Measurements from ENCODE around the gene HYAL2. TPM values are rescaled to one million over a fixed set of nuclear protein-coding genes. Genes with fewer than 3 reads are reported as not detected.
A peak's percentile ranks its signal among the peaks of the same experiment; 100 is the strongest.

The HYAL2 gene
- total RNA-seq, 1 donor from 2014 or later, result 48.4 TPM

DNA sequence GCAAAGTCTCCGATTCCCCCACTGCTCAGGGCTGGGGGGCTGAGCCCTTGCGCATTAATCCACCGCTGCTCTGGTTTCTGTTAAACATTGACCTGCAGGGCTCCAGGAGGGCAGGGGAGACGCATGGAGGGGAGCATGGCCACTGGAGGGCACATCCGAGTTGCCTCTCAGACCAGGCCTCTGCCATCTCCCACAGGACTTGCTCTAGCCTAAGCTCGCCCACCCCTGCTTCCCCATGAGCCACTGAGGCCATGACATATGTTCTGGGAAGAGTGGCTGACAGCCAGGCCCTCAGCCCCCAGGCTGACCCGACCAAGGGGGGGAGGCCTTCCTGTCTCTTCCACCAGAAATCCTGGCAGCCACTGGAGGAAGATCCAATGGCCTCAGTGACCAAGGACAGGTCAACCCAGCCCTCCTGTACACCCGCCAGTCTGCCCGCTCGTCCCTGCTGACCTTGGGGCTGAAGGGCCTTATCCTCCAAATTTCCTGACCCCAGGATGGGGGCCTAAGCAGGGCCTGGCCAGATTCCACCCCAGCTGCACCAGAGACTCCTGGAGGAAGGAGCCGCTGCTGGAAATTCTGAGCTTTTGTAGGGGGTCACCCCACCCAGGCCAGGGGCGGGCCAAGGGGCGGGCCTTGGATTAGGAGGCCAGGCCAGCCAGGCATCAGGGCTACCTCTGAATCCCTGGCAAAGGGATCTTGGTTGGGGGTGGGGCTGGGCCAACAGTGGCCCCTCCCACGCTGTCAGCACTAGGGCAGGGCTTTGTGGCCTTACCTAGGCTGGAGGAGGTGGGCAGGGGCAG is 19.3 kb downstream of the HYAL2 start, which contains the start of gene HYAL1:
HYAL1 (minus strand) TSS at position 562 of the 803 bp plus-strand sequence. CDS start 618 bp downstream, outside the sequence.
- Mint-ChIP-seq H3K4me1 (ENCODE audit: low read depth, unreplicated experiment) (peaks cover 8% of the 10 kb centered on the region), H3K27me3 (ENCODE audit: unreplicated experiment) (peaks cover 16% of the 10 kb centered on the region), H3K9me3 (ENCODE audit: unreplicated experiment) (peaks cover 6% of the 10 kb centered on the region), H3K4me3 (ENCODE audit: unreplicated experiment) (no peak within 1 kb of the TSS), H3K27ac (ENCODE audit: unreplicated experiment) (no peak within 1 kb of the TSS), H3K36me3 (ENCODE audit: unreplicated experiment) (no peaks in the 10 kb centered on the region)
- DNase-seq, result no peak
- TF ChIP-seq, protein P1, sequence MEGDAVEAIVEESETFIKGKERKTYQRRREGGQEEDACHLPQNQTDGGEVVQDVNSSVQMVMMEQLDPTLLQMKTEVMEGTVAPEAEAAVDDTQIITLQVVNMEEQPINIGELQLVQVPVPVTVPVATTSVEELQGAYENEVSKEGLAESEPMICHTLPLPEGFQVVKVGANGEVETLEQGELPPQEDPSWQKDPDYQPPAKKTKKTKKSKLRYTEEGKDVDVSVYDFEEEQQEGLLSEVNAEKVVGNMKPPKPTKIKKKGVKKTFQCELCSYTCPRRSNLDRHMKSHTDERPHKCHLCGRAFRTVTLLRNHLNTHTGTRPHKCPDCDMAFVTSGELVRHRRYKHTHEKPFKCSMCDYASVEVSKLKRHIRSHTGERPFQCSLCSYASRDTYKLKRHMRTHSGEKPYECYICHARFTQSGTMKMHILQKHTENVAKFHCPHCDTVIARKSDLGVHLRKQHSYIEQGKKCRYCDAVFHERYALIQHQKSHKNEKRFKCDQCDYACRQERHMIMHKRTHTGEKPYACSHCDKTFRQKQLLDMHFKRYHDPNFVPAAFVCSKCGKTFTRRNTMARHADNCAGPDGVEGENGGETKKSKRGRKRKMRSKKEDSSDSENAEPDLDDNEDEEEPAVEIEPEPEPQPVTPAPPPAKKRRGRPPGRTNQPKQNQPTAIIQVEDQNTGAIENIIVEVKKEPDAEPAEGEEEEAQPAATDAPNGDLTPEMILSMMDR (IDR thresholded peaks at IDR 0.05; ENCODE audit: partially characterized antibody, unreplicated experiment), result no peak

DNA sequence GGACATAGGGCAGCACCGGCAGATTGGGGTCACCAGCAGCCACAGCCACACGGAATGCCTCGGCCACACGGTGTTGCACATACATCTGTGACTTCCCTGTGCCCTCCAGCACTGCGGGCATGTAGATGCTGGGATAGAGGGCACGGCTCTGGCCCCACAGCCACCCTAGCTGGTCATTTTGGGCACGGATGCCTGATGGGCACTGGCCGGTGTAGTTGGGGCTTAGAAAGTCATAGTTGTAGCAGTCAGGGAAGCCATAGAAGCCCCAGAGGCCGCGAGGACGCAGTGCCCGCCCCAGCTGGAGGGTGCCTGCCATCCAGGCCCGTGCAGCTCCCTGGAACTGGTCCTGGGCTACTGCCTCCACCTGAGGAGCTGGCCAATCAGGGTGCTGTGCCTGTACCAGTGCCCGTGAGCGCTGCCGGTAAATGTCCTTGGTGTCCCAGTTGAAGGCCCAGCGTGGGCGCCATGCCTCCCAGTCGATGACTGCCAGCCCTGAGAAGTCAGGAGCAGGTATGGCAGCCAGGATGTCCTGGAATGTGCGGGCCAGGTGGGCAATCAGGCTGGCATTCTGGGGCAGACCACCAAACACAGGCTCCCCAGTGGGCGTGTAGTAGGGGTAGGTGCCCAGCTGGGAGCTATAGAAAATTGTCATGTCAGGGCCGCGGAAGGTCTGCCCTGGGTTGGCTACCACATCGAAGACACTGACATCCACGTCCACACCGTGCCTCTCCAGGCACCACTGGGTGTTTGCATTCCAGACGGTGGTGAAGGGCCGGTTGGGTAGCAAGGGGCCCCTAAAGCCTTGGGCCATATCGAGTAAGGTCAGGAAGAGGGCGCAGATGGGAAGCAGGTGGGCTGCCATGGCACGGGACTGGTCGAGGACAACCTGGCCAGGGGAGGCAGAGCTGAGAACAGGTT is 20.2 kb downstream of the HYAL2 start:
- Mint-ChIP-seq H3K27ac (ENCODE audit: unreplicated experiment) (no peak overlapping the region), H3K4me1 (ENCODE audit: low read depth, unreplicated experiment) (peaks cover 8% of the 10 kb centered on the region), H3K27me3 (ENCODE audit: unreplicated experiment) (peaks cover 16% of the 10 kb centered on the region), H3K4me3 (ENCODE audit: unreplicated experiment) (no peak overlapping the region), H3K9me3 (ENCODE audit: unreplicated experiment) (peaks cover 6% of the 10 kb centered on the region), H3K36me3 (ENCODE audit: unreplicated experiment) (no peaks in the 10 kb centered on the region)
- DNase-seq, result no peak
- TF ChIP-seq, protein P1 (IDR thresholded peaks at IDR 0.05; ENCODE audit: partially characterized antibody, unreplicated experiment), result no peak

DNA sequence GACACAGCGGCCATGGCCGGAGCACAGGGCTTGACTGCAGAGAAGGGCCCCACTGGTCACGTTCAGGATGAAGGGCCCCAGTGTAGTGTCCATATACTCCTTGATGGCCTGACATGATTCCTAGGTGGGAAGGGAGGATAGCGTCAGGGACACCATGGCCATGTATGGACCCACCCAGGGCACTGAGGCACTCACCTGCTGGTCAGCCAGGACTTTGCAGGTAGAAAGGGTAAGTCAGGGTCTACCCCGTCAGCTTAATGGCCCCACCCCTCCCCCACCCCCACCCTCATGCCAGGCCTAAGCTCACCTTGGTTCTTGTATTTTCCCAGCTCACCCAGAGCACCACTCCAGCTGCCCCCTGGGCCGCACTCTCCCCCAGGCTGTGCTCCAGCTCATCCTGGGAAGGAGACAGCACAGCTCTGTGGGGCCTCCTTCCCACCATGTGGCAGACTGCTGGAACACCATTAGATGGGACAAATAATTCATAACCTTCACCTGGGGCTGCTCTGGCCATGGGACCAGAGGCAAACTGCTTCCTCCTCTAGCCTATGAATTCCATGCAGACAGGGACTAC is 21.8 kb downstream of the HYAL2 start:
- H3K27ac Mint-ChIP-seq (ENCODE audit: unreplicated experiment), result peak overlapping the region; percentile 91
- TF ChIP-seq, protein P1 (IDR thresholded peaks at IDR 0.05; ENCODE audit: partially characterized antibody, unreplicated experiment), result no peak

DNA sequence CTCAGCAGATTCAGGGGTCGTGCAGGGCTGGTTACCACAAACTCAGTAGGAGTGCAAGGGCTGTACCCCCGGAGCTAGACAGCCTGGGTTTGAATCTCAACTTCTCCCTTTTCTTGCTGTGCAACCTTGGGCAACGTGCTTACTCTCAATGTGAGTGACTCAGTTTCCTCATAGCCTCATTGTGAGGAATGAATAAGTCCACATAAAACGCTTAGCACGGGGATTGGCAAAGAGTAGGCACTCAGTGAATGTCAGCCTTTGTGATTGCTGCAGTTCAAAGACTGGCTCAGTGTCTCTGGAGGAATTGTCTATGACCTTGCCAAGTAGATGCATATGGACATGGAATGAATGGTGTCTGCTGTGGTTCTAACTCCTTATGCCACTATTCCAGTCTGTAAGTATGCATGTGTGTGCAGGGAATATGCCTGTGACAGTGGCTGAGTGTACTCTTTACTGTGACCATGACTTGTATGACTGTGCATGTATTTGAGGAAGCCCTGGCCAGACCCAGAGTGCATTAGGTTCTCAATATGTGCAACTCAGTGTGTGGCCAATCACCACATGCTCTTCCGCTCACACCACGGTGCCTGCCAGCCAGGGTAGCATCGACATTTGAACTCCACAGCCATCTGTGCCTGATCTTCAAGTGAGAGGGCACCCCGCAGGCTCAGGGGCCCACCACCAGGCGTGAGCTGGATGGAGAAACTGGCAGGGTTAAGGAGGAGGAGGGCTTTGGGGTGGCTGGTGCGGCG is 22.4 kb downstream of the HYAL2 start:
- H3K36me3 Mint-ChIP-seq (ENCODE audit: unreplicated experiment), result no peaks in the 10 kb centered on the region
- DNase-seq, result no peak
- peak overlapping the region; percentile 93 for H3K4me3 Mint-ChIP-seq (ENCODE audit: unreplicated experiment)
- H3K27ac Mint-ChIP-seq (ENCODE audit: unreplicated experiment), result peak overlapping the region; percentile 91
- H3K9me3 Mint-ChIP-seq (ENCODE audit: unreplicated experiment), result peaks cover 6% of the 10 kb centered on the region
- H3K4me1 Mint-ChIP-seq (ENCODE audit: low read depth, unreplicated experiment), result peaks cover 8% of the 10 kb centered on the region
- peaks cover 16% of the 10 kb centered on the region for H3K27me3 Mint-ChIP-seq (ENCODE audit: unreplicated experiment)
- TF ChIP-seq, protein P1 (IDR thresholded peaks at IDR 0.05; ENCODE audit: partially characterized antibody, unreplicated experiment), result no peak

More for the DNA sequence above, 21.8 kb downstream of the HYAL2 start:
- Mint-ChIP-seq H3K36me3 (ENCODE audit: unreplicated experiment) (no peaks in the 10 kb centered on the region), H3K4me3 (ENCODE audit: unreplicated experiment) (peak overlapping the region; percentile 93), H3K27me3 (ENCODE audit: unreplicated experiment) (peaks cover 16% of the 10 kb centered on the region), H3K4me1 (ENCODE audit: low read depth, unreplicated experiment) (peaks cover 8% of the 10 kb centered on the region), H3K9me3 (ENCODE audit: unreplicated experiment) (peaks cover 6% of the 10 kb centered on the region)
- no peak for DNase-seq

Measured in glutamatergic neuron (in vitro differentiated cells).